CD4-positive, alpha-beta T cell treated with Interleukin-17A for 1 hour (primary cell): ENCODE results near the gene RHOBTB3.

ENCODE experiments used
- DNase-seq: peaks from one replicate; pipeline ENCODE4 v3.0.0-alpha.2; 2020

The RHOBTB3 gene

GRCh38 chr5:95843733-95844223 lies 112.6 kb downstream of the RHOBTB3 start:
- DNase-seq: no peak

GRCh38 chr5:95845391-95845790 lies 114.3 kb downstream of the RHOBTB3 start:
- no peak for DNase-seq
